HFFc6 (cell line): ENCODE measurements around the gene CLC. TPM values are rescaled to one million over a fixed set of nuclear protein-coding genes. Genes with fewer than 3 reads are reported as not detected.

ENCODE experiments used
- DNase-seq: peaks from one replicate; pipeline ENCODE4 v3.0.0-alpha.2; 2018
- H3K27ac Mint-ChIP-seq: 2 replicates; pipeline ENCODE4 v1.8.0; 2020; ENCODE audit warnings: mild to moderate bottlenecking, mixed read lengths
- H3K27me3 Mint-ChIP-seq: 2 replicates; pipeline ENCODE4 v1.8.0; 2021; ENCODE audit warnings: mild to moderate bottlenecking, moderate library complexity, mixed read lengths; ENCODE audit not compliant: insufficient read depth
- H3K36me3 Mint-ChIP-seq: 2 replicates; pipeline ENCODE4 v1.8.0; 2021; ENCODE audit warnings: low read depth, mixed read lengths
- H3K4me1 Mint-ChIP-seq: 2 replicates; pipeline ENCODE4 v1.8.0; 2020; ENCODE audit warnings: low read depth, mixed read lengths
- H3K4me3 Mint-ChIP-seq: 2 replicates; pipeline ENCODE4 v1.8.0; 2020; ENCODE audit warnings: mild to moderate bottlenecking, moderate library complexity, mixed read lengths
- H3K9me3 Mint-ChIP-seq: 2 replicates; pipeline ENCODE4 v1.8.0; 2020; ENCODE audit warnings: mild to moderate bottlenecking, mixed read lengths
- CTCF ChIP-seq: fragments of 200-600 bp; sonication (generic); IDR thresholded peaks from 2 replicates; pipeline ENCODE4 v1.5.0; 2021; ENCODE audit warnings: antibody characterized with exemption, mild to moderate bottlenecking
- total RNA-seq, 6 experiments: library from RNA; stranded (reverse); fragmentation: NEBNext Ultra II Directional; extraction: Animal tissue kit (Norgen Biotek cat#: 25700); gene quantifications; 2 replicates in 1 of 6; 3 replicates in 5 of 6; pipeline ENCODE4 v1.2.3, GENCODE V29; 2021

The CLC gene
- total RNA-seq, 6 experiments from 2014 or later: not detected

DNA sequence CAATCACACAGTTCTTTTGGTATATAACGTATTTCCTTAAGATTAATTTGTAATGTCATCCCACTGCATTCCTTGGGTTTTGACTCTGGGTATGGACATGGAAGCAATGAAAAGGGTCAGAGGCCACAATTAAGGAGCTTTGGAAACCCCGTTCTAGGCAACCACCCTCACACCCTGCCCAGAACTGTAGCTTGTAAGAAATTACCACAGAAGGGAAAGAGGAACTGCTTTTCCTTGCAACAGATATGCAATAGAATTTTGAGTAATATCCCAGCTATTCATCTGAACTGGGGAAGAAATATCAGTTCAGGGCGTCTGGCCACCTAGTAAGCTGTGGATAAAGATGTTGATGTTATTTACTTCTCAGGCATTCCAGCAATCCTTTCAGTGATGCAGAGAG lies 985 bp upstream of the CLC start:
- Mint-ChIP-seq H3K36me3 (no peaks in the 10 kb centered on the region), H3K4me1 (no peaks in the 10 kb centered on the region), H3K4me3 (no peak overlapping the region), H3K27ac (no peak overlapping the region), H3K27me3 (peaks cover 2% of the 10 kb centered on the region), H3K9me3 (no peaks in the 10 kb centered on the region)
- no peak for TF ChIP-seq CTCF
- no peak for DNase-seq

DNA sequence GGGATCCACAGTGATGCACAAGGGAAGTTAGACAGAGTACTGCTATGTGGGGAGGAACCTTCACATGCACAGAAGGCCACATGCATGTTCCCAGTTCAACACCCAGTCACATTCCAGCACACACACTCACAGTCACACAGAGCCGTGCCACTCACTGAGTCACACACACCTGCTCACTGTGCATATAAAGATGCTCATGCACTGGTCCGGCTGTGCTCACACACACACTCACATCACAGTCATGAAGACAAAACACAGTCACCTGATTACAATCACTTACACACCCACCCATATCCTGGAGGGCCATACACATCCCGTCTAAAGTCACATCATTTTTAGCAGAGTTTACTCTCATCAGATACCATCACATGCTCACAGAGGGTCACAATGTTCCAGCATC lies 478 bp downstream of the CLC start:
- Mint-ChIP-seq H3K27ac (no peak overlapping the region), H3K4me3 (no peak overlapping the region), H3K4me1 (no peaks in the 10 kb centered on the region), H3K27me3 (peaks cover 2% of the 10 kb centered on the region), H3K9me3 (no peaks in the 10 kb centered on the region), H3K36me3 (no peaks in the 10 kb centered on the region)
- no peak for TF ChIP-seq CTCF
- DNase-seq: no peak

- Mint-ChIP-seq H3K4me3 (no peak overlapping the region), H3K9me3 (no peaks in the 10 kb centered on the region), H3K27ac (no peak overlapping the region), H3K4me1 (no peaks in the 10 kb centered on the region), H3K27me3 (peaks cover 4% of the 10 kb centered on the region), H3K36me3 (no peaks in the 10 kb centered on the region)
- no peak for TF ChIP-seq CTCF
- DNase-seq: no peak
These were observed 1.7 kb downstream of the CLC start for GRCh38 chr19:39736088-39736487.

DNA sequence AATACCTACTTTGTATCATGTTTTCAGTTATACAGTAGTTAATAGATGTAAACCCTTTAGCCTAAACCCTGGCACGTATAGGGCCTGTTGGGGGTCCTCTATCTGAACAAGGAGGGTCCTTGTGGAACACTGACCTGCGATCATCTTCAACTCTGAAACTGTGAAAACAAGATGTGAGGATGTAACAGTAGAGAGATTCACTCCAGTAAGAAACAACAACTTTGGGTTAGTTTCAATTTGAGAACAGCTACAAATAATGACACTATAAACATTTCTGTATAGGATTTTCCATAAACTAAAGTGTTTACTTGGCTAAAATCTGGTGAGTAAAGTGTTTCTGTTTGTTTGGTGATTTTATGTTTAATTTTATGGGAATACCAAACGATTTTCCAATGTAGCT lies 2.1 kb downstream of the CLC start:
- H3K27ac Mint-ChIP-seq: no peak overlapping the region
- no peak overlapping the region for H3K4me3 Mint-ChIP-seq
- H3K36me3 Mint-ChIP-seq: no peaks in the 10 kb centered on the region

DNA sequence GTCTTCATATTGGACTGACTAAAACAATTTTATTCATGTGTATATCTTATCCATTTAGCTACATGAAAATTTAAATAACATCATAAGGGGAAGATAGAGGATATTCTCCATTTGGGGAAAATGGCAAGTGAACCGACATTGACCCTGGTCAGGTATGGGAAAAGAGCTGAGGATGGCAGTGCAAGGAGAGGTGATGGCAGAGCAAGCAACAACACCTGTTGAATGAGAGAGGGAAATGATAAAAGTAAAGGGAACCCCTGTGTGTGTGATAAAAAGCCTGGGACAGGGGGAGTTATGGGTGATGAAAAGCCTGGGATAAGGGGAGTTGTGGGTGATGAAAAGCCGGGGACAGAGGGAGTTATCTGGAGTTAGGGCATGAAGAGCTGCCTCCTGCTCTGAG lies 4.0 kb downstream of the CLC start:
- no peak for TF ChIP-seq CTCF
- no peaks in the 10 kb centered on the region for H3K36me3 Mint-ChIP-seq
- peaks cover 4% of the 10 kb centered on the region for H3K27me3 Mint-ChIP-seq
- no peaks in the 10 kb centered on the region for H3K4me1 Mint-ChIP-seq
- no peak overlapping the region for H3K27ac Mint-ChIP-seq
- H3K9me3 Mint-ChIP-seq: no peaks in the 10 kb centered on the region
- H3K4me3 Mint-ChIP-seq: no peak overlapping the region
- no peak for DNase-seq

More for the DNA sequence above, 2.1 kb downstream of the CLC start:
- DNase-seq: no peak
- no peaks in the 10 kb centered on the region for H3K4me1 Mint-ChIP-seq
- H3K9me3 Mint-ChIP-seq: no peaks in the 10 kb centered on the region
- H3K27me3 Mint-ChIP-seq: peaks cover 4% of the 10 kb centered on the region
- TF ChIP-seq CTCF: no peak

DNA sequence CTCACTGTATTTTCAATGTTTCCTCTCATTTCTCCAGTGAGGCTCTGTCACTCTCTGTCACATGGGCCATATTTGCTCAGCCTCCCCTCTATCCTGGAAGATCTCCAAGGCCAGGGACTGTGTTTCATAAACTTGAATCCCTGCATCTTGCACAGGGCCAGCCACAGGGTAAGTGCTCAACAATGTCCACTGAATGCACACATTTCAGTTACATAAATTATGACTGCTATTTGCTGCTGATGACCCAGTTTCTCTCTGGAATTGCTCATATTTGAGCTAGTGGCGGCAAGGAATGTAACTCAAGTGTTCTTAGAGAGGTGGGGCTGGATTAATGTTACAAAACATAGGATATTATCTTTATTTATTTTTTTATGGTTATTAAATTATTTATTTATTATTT lies 6.1 kb downstream of the CLC start:
- DNase-seq: no peak
- Mint-ChIP-seq H3K36me3 (no peaks in the 10 kb centered on the region), H3K4me1 (no peaks in the 10 kb centered on the region), H3K27ac (no peak overlapping the region), H3K4me3 (no peak overlapping the region), H3K27me3 (peaks cover 8% of the 10 kb centered on the region), H3K9me3 (no peaks in the 10 kb centered on the region)
- no peak for TF ChIP-seq CTCF
